Measurements from ENCODE around the gene PDE11A.
A peak's percentile ranks its signal among the peaks of the same experiment; 100 is the strongest.
"Not testable (repeated sequence)": the region's sequence is repeated elsewhere in the genome, so short reads cannot be mapped to it uniquely, and the experiment has no call there.

PDE11A gene

GRCh38 chr2:177812713-177813396 is 259.7 kb downstream of the PDE11A start:
- DNase-seq, result no peak

GRCh38 chr2:177810906-177811305 is 261.7 kb downstream of the PDE11A start:
- DNase-seq, result no peak

- DNase-seq, result no peak
Measured at GRCh38 chr2:177808984-177809809, 263.4 kb downstream of the PDE11A start.

- DNase-seq, result no peak
Measured at GRCh38 chr2:177806025-177806424, 266.6 kb downstream of the PDE11A start.

DNA sequence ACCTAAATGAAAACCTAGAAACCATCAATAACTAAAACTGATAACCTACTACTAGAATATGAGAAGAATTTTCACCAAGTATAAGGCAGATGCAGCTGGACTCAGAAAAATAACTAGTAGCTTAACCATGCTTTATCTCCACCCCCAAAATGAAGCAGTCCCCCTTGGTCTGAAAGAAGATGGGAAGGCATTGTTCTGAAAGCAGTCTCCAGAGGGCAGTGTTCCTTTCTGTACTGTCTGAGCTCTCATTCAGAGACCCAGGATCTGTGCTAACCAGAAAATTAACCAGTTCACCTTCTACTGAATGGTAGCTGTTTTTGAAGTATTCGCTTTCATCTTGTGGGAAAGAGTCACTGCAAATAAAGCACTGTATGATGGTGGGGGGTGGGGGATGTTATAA is 273.0 kb downstream of the PDE11A start:
- no peak for DNase-seq

DNA sequence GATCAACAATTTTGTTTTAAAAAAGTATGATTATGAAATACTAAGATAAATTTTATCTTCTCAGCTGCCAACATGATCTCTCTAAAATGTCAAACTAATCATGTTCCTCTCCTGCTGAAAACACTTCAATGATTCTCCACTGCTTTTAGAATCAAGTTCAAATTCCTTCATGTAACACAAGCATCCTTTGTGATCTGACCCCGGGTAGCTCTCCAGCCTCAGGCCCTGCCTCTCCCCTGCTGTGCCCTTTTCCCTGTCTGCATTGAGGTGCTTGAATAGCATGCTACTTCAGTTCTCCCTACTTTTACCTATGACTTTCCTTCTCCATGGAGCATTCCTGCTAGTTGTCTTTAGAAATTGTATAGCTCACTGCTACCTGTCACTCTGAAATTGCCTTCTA is 274.8 kb downstream of the PDE11A start:
- no peak for DNase-seq

- DNase-seq, result no peak
Measured at GRCh38 chr2:177796654-177797415, 275.7 kb downstream of the PDE11A start.

GRCh38 chr2:177796011-177796410 is 276.6 kb downstream of the PDE11A start:
- no peak for DNase-seq

DNA sequence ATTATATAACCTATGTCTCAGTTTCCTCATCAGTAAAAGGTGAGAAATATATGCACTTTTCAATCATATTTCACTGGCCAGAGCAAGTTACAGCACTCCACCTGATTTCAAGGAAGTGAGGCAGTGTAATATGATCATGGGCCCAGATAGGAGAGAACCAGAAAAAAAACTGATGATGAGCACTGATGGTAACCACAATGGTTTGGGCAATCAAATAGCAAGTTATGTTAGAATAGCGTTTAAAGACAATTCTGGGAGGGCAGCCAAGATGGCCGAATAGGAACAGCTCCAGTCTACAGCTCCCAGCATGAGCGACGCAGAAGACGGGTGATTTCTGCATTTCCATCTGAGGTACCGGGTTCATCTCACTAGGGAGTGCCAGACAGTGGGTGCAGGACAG is 287.4 kb downstream of the PDE11A start:
- DNase-seq, result not testable (repeated sequence)

DNA sequence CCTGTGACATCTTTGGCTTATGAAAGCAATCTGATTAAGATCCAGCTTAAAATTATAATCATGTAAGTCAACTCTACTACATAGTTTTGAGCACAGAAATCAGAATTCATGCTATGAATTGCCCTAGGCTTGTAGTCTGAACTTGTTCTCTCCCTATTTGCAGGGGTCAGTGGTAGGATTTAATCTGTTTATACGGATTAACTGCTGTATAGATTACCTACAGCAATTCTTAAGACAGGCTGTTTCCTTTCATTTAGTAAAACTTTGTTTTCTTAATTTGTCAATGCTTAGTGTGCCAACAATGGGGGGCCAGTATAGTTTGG is 287.9 kb downstream of the PDE11A start:
- DNase-seq, result no peak

DNA sequence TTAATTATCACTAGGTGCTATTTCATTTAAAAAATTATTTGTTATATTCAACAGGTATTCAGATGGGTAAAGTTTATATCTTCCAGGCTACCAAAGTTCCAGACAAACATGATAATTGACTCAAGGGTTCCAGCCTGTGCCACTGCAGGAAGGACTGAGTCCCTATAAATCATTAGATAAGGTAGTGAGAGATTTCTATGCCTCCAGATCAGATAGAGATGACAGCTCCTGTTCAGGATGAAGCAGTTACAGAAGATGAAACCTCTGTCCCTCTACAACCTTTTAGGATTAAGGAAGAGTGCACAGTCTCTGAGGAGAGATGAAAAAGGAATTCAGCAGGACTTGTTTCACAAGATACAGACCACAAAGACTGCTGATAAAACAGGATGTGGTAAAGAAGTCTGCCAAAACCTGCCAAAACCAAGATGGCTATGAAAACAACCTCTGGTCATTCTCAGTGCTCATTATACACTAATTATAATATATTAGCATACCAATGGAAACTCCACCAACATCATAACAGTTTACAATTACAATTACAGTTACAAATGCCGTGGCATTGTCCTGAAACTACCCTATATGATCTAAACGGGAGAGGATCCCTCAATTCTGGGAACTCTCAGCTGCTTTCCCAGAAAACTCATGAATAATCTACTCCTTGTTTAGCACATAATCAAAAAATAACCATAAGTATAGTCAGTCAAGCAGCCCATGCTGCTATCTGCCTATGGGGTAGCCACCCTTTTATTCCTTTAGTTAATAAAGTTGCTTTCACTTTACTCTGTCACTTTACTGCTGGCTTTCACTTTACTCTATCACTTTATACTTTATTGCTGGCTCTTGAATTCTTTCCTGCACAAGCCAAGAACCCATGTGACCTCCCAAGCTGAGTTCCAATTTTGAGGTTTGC is 288.5 kb downstream of the PDE11A start:
- no peak for DNase-seq

DNA sequence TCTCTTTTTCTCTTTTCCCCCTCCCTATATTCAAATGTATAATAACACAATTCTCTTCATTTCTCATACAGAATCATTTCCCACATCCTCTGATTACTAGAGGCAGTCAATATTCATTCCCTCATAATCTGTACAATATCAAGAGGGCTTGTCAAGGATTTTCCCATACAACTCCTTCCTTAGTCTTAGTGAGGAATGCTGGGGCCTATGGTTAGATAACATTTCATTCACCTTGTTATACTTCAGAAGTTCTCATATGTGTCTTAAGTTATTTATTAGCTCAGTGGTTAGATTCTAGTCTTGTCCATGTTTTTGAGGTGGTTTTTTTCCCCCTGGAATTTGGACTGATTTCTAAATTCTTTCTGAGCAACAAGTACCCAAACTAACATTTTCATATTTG is 289.5 kb downstream of the PDE11A start:
- DNase-seq, result no peak

DNA sequence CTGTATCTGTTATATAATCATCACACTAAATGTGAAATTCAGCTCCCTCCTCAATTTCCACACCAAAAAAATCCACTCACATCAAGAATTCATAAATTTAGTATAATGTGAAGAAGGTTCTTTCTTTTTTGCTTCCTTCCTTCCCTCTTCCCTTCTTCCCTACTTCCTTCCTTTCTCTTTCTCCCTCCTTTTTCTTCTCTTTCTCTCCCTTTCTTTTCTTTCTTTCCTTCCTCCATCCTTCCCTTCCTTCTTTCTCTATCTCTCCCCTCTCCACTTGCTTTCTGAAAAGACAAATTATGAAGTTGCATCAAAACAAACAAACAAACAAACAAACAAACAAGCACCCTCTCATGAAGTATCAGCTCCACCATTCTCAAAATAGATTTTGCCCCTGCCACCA is 290.0 kb downstream of the PDE11A start:
- no peak for DNase-seq

DNA sequence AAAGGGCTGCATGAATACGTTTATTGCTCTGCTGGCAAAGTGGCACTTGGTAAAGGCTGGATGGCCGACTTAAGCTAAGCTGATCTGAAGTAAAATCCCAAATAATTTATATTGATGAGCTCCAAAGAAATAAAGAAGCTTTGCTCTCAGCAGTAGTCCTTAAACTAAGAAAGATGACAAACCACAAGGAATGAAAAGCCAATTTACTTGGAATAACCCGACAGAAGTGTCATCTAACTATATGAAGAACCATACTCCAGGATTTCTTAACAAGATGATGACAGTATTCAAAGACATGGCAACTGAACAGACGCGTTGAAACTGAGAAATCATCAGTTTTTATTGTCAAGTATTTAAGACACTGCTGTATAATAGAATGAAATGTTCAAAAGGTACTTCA is 294.1 kb downstream of the PDE11A start:
- no peak for DNase-seq

GRCh38 chr2:177772529-177772928 is 300.0 kb downstream of the PDE11A start:
- DNase-seq, result peak in 1 of 2 experiments; percentile 35

DNA sequence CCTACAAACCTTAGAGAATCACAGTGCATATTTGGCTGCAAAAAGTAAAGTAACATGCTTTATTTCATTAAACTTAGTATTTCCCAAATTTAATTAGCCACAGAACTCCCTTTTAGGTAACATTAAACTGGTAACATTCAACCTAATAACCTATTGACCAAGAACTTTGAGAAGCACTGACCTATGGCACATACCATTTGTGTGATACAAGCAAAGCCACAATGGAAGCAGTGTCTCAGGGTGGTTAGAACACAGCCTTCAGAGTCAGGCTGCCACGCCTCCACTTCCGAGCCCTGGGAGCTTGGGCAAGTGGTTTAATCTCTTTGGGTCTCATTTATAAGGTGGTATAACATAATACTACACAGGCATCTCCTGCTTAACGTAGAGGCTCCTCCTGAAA is 301.4 kb downstream of the PDE11A start:
- no peak for DNase-seq

DNA sequence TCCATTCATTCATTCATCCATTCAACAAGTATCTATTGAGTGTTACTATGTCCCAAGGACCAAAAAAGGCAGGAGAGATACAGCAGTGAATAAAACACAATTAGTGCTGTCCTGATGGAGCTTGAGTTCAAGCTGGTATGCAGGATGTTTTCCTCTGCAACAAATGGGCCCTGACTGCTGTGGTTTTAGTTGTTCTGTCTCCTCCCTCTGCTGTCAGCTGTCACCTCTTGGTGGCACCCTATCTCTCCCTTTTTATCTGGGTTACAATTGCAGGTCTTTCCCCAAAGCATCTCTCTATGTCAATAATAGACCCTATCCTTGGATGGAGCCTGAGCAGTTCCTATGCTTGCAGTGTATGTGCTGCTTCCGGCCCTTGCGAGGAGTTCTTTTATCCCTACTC is 304.8 kb downstream of the PDE11A start:
- no peak for DNase-seq

GRCh38 chr2:177765698-177766097 is 306.9 kb downstream of the PDE11A start:
- no peak for DNase-seq

- peak; percentile 51 to 88 for DNase-seq
Measured at GRCh38 chr2:177763531-177764265, 308.9 kb downstream of the PDE11A start.

DNA sequence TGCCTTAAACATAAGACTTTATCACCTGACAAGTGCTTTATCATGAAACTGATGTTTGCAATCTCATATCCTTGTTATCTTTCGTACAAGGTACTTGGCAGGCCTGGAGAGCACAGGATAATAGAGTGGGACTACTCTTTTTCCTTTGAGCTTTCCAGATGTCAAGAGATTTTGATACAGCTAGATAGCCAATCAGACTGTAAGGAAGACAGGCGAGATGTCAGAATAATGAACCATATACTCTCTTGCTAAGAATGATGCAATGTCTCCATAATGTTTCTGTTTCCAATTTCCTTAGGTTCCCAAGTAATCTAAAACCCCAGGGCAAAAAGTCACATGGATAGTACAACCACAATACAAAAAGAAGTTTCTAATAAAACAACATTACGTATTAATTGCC is 313.1 kb downstream of the PDE11A start:
- no peak for DNase-seq

DNA sequence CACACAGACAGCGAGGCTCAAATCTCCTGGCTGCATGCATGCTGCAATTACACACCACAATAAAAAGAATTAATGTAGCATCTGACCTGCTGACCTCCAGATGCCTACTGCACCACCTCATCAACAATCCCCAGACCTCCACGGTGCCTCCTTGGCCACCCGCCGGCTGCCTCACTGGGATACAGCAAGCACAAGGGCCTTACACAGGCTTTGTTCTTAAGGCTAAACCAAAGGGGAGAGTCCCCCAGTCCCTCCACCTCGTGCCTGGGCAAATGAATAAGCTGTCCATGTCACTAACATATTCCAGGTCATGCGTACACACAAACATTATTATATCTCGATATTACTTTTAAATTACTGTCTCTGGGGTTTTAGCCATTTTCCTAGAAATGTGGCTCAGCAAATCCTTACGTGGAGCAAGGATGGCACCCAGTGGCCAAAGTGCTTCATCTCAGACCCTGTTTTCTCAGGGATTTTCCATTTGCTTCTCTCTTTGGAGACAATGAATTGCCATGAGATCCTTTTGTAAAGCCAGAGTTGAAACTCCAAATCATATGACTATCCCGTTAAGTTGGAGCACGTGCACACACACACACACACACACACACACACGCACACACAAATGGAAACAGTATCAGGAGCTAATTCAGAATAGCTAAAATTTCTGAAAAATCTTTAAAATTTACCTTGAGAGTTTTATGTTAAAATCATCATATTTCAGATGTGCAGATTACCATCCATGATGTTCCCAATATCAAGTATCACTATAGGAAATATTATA is 313.8 kb downstream of the PDE11A start:
- DNase-seq, result peak; percentile 39 to 76
